Measurements from ENCODE around the gene C11orf42.

GRCh38 chr11:6194065-6194581 lies 11.2 kb upstream of the C11orf42 start:
- TF ChIP-seq CTCF (conservative IDR thresholded peaks at IDR 0.05; ENCODE audit: low read depth, low read length), result no peak
- TF ChIP-seq EZH2 (IDR thresholded peaks at IDR 0.05; ENCODE audit: low read length, unreplicated experiment), result no peak
- no peak for TF ChIP-seq EZH2phosphoT487 (IDR thresholded peaks at IDR 0.05; ENCODE audit: borderline replicate concordance, low read length)

All from PC-3 (cell line).